Adipocyte (in vitro differentiated cells): Measurements from ENCODE around the gene MEGF10.

Experiments
- DNase-seq: peaks from one replicate; pipeline ENCODE4 v3.0.0-alpha.2; 2015; ENCODE audit warnings: low read depth
- H3K27me3 ChIP-seq: replicated peaks from 2 replicates; pipeline ENCODE4 v1.7.0; 2013; ENCODE audit warnings: mild to moderate bottlenecking, low read length, moderate library complexity; ENCODE audit not compliant: control insufficient read depth, insufficient read depth
- H3K36me3 ChIP-seq: 2 replicates; pipeline ENCODE4 v1.7.0; 2013; ENCODE audit warnings: low read length, mild to moderate bottlenecking, moderate library complexity; ENCODE audit not compliant: control insufficient read depth, insufficient read depth, severe bottlenecking
- H3K4me1 ChIP-seq: 2 replicates; pipeline ENCODE4 v1.7.0; 2013; ENCODE audit warnings: mild to moderate bottlenecking, low read length, moderate library complexity; ENCODE audit not compliant: control insufficient read depth, insufficient read depth
- H3K4me3 ChIP-seq: 2 replicates; pipeline ENCODE4 v1.7.0; 2013; ENCODE audit warnings: mild to moderate bottlenecking, low read length, moderate library complexity
- H3K9ac ChIP-seq: 2 replicates; pipeline ENCODE4 v1.7.0; 2013; ENCODE audit warnings: mild to moderate bottlenecking, low read length, moderate library complexity
- H3K9me3 ChIP-seq: 2 replicates; pipeline ENCODE4 v1.7.0; 2013; ENCODE audit warnings: mild to moderate bottlenecking, low read length, moderate library complexity; ENCODE audit not compliant: control insufficient read depth

The MEGF10 gene

DNA sequence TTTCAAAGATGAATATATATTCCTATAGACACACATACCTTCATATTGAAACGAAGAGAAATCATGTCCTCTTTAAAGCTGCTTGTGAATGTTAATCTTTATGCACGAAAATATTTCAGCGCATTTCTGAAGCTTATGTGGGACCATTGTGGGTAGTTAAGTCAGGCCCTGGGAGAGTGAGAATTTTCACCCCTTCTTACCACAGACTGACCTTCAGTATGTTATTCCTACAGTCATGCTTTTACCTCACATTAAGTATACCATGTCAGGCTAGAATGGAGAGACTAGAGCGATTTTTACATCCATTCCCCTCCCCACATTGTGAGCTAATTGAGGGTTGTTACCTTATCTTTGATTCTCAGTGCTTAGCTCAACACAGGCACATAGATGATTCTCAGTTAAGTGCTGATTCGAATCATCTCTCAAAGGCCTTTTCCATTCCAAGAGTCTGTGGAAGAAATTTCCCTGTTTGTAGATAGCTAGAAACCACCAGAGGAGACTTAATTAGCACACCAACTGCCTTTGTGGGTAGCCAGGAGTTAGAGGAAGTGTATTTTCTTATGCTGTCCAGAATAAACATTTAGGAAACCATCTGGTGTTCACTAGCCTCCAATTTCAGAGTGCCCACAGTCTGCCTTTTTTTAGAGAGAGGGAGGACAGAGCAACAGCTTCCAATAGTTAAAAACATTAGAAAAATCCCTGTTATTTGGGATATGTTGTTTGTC is 110.5 kb downstream of the MEGF10 start:
- no peaks in the 10 kb centered on the region for H3K9me3 ChIP-seq
- H3K4me1 ChIP-seq: no peaks in the 10 kb centered on the region
- peak; percentile 41 for DNase-seq
- H3K36me3 ChIP-seq: no peaks in the 10 kb centered on the region
- peaks cover 3% of the 10 kb centered on the region for H3K27me3 ChIP-seq
- H3K4me3 ChIP-seq: no peak overlapping the region
- no peak overlapping the region for H3K9ac ChIP-seq

- no peak overlapping the region for H3K9ac ChIP-seq
- H3K4me1 ChIP-seq: no peaks in the 10 kb centered on the region
- H3K36me3 ChIP-seq: no peaks in the 10 kb centered on the region
- no peak overlapping the region for H3K4me3 ChIP-seq
- no peaks in the 10 kb centered on the region for H3K9me3 ChIP-seq
- no peaks in the 10 kb centered on the region for H3K27me3 ChIP-seq
- no peak for DNase-seq
Measured at GRCh38 chr5:127402361-127402760, 111.8 kb downstream of the MEGF10 start.

- no peaks in the 10 kb centered on the region for H3K9me3 ChIP-seq
- H3K27me3 ChIP-seq: no peaks in the 10 kb centered on the region
- H3K36me3 ChIP-seq: no peaks in the 10 kb centered on the region
- DNase-seq: no peak
- peaks cover 6% of the 10 kb centered on the region for H3K4me1 ChIP-seq
- no peak overlapping the region for H3K9ac ChIP-seq
- no peak overlapping the region for H3K4me3 ChIP-seq
Measured at GRCh38 chr5:127404190-127404589, 113.6 kb downstream of the MEGF10 start.

- no peak for DNase-seq
- Histone ChIP-seq H3K36me3 (no peaks in the 10 kb centered on the region), H3K4me1 (peaks cover 19% of the 10 kb centered on the region), H3K4me3 (no peak overlapping the region), H3K9me3 (no peaks in the 10 kb centered on the region), H3K9ac (no peak overlapping the region), H3K27me3 (no peaks in the 10 kb centered on the region)
Measured at GRCh38 chr5:127406326-127407121, 115.9 kb downstream of the MEGF10 start.

GRCh38 chr5:127409246-127409917 is 118.8 kb downstream of the MEGF10 start:
- H3K4me3 ChIP-seq: peak overlapping the region; percentile 72
- H3K27me3 ChIP-seq: no peaks in the 10 kb centered on the region
- H3K4me1 ChIP-seq: peaks cover 19% of the 10 kb centered on the region
- no peaks in the 10 kb centered on the region for H3K9me3 ChIP-seq
- DNase-seq: peak; percentile 34
- peak overlapping the region; percentile 55 for H3K9ac ChIP-seq
- no peaks in the 10 kb centered on the region for H3K36me3 ChIP-seq

DNA sequence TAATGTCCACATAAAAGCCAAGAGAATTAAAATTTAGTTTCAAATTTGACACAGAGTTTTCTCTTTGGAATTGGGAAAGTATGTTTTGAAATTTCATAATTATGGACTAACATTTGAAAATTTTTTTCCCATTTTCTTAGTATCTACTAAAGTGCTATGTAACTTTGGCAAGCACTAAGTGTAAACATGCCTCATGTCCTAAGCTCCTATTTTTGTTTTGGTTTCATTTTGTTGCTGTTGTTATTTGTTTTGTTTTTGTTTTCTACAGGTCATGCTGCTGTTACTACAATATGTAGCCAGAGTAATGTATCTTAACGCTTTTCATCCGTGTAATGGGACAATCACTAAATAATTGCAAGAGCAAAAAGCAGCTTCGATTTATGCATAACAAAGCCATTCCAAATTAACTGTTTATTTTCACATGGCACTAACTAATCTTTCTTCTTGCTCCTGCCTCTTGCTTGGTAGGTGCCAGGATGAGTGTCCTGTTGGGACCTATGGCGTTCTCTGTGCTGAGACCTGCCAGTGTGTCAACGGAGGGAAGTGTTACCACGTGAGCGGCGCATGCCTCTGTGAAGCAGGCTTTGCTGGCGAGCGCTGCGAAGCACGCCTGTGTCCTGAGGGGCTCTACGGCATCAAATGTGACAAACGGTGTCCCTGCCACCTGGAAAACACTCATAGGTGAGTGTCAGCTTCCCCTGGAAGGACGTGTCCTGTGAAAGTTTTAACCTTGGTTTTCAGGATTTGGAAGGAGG is 119.5 kb downstream of the MEGF10 start:
- Histone ChIP-seq H3K36me3 (no peaks in the 10 kb centered on the region), H3K4me3 (peak overlapping the region; percentile 72), H3K4me1 (peaks cover 19% of the 10 kb centered on the region), H3K9ac (peak overlapping the region; percentile 55), H3K27me3 (no peaks in the 10 kb centered on the region), H3K9me3 (no peaks in the 10 kb centered on the region)
- DNase-seq: peak; percentile 31

- no peaks in the 10 kb centered on the region for H3K9me3 ChIP-seq
- no peak for DNase-seq
- H3K36me3 ChIP-seq: no peaks in the 10 kb centered on the region
- H3K27me3 ChIP-seq: no peaks in the 10 kb centered on the region
- peaks cover 19% of the 10 kb centered on the region for H3K4me1 ChIP-seq
- no peak overlapping the region for H3K4me3 ChIP-seq
- H3K9ac ChIP-seq: no peak overlapping the region
Measured at GRCh38 chr5:127410959-127411358, 120.4 kb downstream of the MEGF10 start.

DNA sequence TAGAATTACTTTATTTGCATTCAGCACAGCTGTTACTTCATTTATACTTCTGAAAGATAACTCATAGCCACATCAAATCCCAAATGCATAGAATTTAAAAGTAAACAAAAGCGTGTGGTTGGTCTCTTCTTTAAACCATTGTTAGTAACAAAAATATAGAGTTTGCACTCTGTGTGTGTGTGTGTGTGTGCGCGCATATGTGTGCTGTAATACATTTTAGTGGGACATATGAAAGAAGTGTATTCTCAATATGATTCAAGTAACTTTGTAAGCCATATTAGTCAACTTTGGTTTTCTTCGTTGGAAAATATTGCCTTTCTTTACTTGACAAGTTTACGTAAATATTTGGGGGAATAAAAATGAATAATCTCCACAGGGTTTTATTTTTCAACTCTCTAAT is 120.8 kb downstream of the MEGF10 start:
- H3K27me3 ChIP-seq: no peaks in the 10 kb centered on the region
- H3K4me3 ChIP-seq: no peak overlapping the region
- H3K9me3 ChIP-seq: no peaks in the 10 kb centered on the region

DNA sequence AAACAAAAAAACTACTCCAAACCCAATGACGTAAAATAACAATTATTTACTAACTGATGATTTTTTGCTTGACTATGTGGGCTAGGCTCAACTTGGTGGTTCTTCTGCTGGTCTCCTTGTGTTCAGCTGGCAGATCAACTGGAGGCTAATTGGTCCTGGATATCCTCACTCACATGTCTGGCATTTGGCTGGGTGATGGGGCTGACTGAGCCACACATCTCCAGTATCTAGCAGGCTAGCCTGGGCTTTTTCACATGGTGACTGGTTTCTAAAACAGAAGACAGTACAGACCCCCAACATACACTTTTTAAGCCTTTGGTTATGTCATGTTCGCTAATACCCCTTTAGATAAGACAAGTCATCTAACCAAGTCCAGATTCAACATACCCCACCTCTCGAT is 122.1 kb downstream of the MEGF10 start:
- Histone ChIP-seq H3K9ac (no peak overlapping the region), H3K9me3 (no peaks in the 10 kb centered on the region), H3K4me3 (no peak overlapping the region), H3K36me3 (no peaks in the 10 kb centered on the region), H3K4me1 (peaks cover 19% of the 10 kb centered on the region), H3K27me3 (no peaks in the 10 kb centered on the region)
- DNase-seq: no peak

More for the DNA sequence above, 120.8 kb downstream of the MEGF10 start:
- Histone ChIP-seq H3K36me3 (no peaks in the 10 kb centered on the region), H3K4me1 (peaks cover 19% of the 10 kb centered on the region), H3K9ac (no peak overlapping the region)
- DNase-seq: no peak

GRCh38 chr5:127415034-127415433 is 124.4 kb downstream of the MEGF10 start:
- DNase-seq: no peak
- H3K4me3 ChIP-seq: no peak overlapping the region
- no peaks in the 10 kb centered on the region for H3K27me3 ChIP-seq
- H3K36me3 ChIP-seq: no peaks in the 10 kb centered on the region
- no peaks in the 10 kb centered on the region for H3K9me3 ChIP-seq
- H3K4me1 ChIP-seq: peaks cover 5% of the 10 kb centered on the region
- H3K9ac ChIP-seq: no peak overlapping the region

GRCh38 chr5:127416906-127417305 is 126.3 kb downstream of the MEGF10 start:
- no peak overlapping the region for H3K9ac ChIP-seq
- H3K4me1 ChIP-seq: no peaks in the 10 kb centered on the region
- H3K9me3 ChIP-seq: no peaks in the 10 kb centered on the region
- no peak overlapping the region for H3K4me3 ChIP-seq
- H3K36me3 ChIP-seq: no peaks in the 10 kb centered on the region
- DNase-seq: no peak
- H3K27me3 ChIP-seq: no peaks in the 10 kb centered on the region
